Stimulated activated CD4-positive, alpha-beta T cell treated with anti-CD3 and anti-CD28 coated beads, Interleukin-2, amount 100 ng/mL, for 4 hours (primary cell): ENCODE results near the gene MBNL1.
"Not testable (repeated sequence)": the region's sequence is repeated elsewhere in the genome, so short reads cannot be mapped to it uniquely, and the experiment has no call there.

Experiments
- DNase-seq: peaks from one replicate; pipeline ENCODE4 v3.0.0-alpha.2; 2020; ENCODE audit warnings: low read depth

Gene MBNL1

GRCh38 chr3:152319831-152320617 is 51.3 kb downstream of the MBNL1 start:
- no peak for DNase-seq

DNA sequence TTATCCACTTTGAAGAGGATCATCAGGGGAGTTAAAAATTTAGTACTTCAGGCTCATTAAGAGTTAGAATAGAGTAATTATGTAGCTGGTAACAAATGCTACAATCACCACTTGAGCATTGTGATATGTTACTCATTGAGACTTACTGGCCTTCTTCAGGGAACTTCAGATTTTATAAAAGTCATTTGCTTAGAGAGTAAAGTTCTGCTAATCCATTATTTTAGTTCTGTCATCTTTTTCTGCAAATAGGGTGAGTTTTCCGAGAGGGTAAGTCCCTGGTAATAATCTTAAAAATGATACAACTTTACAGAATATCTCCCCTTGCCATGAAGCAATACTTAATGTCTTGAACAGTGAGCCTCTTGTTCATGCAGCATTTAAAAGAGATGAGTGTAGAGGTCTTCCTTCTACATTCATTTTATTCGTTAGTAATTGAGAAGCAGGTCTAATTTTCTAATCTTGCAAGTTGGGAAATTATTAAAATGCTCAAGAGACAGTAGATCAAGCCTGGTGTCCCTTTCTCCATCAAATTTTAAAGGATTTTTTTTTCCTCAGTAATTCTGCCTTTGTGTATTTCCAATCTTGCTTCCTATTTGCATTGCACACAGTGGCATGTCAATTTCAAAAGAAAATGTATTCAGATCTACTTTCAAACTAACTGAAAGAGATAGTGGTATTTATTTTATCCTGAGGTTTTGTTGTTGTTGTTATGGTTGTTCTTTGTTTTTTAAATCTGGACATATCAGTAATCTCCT is 52.6 kb downstream of the MBNL1 start:
- no peak for DNase-seq

GRCh38 chr3:152321955-152322377 is 53.2 kb downstream of the MBNL1 start:
- no peak for DNase-seq

DNA sequence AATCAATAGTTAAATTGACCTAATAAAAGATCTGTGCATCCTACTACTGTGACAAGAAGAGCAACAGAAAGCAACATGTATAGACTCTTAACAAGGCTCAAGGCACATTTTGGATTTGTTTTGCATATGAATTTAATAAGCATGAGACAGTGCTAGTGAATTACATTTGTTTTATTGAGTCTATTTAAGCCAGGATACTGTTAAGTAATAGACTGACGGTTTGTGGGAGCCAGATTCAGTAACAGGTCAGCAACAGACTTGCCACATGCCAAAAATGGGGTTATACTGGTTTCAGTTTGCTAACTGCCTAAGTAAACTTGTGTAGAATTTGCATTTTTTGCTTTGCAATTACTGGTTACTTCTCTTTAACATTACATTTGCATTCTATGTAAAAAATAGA is 54.0 kb downstream of the MBNL1 start:
- DNase-seq: no peak

DNA sequence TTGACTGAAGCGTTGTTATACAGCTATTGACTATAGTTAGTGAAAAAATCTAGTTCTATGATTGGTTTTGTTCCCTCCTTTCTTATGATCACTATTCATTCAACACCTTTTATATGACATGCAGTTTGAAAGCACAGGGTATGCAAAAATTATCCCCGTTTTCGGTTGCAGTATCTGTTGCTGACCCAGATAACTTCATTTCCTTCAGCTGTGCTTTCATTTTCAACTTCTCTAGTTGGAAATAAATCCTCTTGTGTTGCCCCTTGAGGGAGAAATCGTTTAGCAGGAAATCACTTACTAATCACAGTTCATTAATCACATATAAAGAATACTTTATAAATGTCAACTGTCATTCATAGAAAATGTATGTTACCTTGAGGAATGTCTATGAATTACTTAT is 55.1 kb downstream of the MBNL1 start:
- DNase-seq: no peak

- no peak for DNase-seq
Measured at GRCh38 chr3:152325136-152325535, 56.4 kb downstream of the MBNL1 start.

GRCh38 chr3:152327203-152327602 is 58.5 kb downstream of the MBNL1 start:
- DNase-seq: no peak

GRCh38 chr3:152328841-152329240 is 60.1 kb downstream of the MBNL1 start:
- no peak for DNase-seq

DNA sequence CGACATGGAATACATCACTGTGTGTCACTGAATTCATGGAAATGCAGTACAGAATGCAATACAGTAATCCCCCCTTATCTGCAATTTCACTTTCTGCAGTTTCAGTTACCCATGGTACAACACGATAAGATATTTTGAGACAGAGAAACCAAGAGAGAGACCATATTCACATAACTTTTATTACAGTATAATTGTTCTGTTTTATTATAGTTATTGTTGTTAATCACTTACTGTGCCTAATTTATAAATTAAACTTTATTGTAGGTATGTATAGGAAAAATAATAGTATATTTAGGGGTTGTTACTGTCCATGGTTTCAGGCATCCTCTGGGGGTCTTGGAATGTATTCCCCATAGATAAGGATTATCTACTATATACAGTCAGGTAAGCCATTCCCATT is 61.8 kb downstream of the MBNL1 start:
- no peak for DNase-seq

DNA sequence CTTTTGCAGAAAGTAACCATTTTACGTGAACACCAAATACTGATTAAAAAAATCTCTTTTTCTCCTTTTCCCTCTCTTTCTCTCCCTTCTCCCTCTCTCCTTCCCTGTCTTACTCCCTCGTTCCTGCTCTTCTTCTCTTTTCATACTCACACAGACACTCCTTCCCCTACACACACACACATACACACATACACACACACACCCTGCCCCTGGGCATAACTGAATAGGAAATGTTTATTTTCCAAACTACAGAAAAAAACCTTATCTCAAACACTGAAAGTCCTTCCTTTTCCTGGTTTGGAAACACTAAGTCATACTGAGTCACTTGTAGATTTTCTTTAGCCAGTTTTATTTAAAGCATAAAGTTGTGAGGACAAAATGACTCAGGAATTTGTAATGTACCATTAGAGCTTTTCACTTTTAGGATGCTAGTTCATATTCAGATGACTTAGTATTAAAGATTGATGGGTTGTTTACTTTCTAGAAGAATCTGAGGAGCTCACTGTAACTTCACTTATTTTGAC is 62.4 kb downstream of the MBNL1 start:
- DNase-seq: no peak

DNA sequence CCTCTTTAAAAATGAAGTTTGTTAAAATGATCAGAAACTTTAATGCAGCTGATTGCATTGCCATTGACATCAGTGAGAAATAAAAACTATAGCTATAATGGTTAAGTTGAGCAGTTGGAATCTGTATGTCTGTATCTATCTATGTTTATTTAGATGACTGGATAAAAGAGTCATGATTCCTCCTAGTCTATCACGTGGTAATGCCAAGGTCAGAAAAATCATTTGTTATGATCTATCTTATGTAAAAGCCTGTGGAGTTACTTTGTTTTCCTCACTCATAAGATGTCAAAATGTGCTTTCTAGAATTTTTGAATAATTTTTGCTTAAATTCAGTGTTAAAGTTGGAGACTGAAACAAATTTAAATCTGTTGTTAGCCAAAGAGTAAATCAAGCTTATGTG is 63.3 kb downstream of the MBNL1 start:
- no peak for DNase-seq

GRCh38 chr3:152333928-152334327 is 65.2 kb downstream of the MBNL1 start:
- no peak for DNase-seq

GRCh38 chr3:152334761-152335160 is 66.0 kb downstream of the MBNL1 start:
- no peak for DNase-seq

- no peak for DNase-seq
Measured at GRCh38 chr3:152335273-152335672, 66.5 kb downstream of the MBNL1 start.

GRCh38 chr3:152337337-152337736 is 68.6 kb downstream of the MBNL1 start:
- DNase-seq: not testable (repeated sequence)

DNA sequence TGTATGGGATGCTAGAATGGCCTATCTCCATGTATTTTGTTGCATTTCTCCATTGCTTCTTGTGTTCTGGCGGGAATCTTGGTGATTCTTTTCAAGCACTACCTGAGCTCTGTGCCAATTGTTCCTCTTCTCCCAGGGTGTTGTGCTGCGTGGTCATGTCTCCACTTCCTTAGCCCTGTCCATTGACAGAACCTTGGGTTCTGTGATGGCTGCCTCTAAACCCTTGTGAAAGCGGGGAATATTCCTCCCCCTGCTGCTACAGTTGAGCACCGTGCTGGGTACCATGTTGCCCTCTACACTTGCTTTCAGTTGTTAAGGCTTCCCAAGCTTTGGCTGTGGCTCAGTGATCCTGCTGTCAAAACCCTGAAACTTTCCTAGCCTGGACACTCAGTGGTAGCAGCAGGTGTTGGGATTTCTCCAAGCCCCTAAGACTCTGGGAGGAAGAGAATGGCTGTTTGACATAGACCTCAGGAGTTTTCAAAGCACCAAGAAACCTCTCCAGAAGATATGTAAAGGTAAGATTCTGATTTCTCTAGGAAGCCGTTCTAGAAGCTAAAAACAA is 69.5 kb downstream of the MBNL1 start:
- DNase-seq: no peak

- DNase-seq: no peak
Measured at GRCh38 chr3:152339881-152340505, 71.3 kb downstream of the MBNL1 start.

DNA sequence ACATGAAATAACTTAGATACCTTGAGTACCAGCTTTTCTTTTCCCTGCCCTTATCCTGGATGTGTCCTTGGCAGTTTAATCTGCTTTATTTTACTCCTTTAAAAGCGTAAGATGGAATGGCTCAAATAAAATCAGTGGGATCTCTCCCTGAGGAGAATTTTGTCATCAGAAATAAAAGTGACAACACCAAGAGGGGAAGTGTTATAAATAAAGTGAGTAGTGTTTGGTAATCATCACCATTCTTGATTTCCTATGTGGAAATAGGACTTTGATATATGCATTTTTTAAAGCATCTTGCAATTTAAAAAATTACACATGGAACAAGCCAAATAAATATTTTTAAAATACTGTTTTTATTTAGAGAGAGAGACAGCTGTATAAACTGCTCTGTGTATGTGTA is 76.5 kb downstream of the MBNL1 start:
- DNase-seq: no peak

- DNase-seq: no peak
Measured at GRCh38 chr3:152346058-152346457, 77.3 kb downstream of the MBNL1 start.

GRCh38 chr3:152346740-152347139 is 78.0 kb downstream of the MBNL1 start:
- DNase-seq: no peak

DNA sequence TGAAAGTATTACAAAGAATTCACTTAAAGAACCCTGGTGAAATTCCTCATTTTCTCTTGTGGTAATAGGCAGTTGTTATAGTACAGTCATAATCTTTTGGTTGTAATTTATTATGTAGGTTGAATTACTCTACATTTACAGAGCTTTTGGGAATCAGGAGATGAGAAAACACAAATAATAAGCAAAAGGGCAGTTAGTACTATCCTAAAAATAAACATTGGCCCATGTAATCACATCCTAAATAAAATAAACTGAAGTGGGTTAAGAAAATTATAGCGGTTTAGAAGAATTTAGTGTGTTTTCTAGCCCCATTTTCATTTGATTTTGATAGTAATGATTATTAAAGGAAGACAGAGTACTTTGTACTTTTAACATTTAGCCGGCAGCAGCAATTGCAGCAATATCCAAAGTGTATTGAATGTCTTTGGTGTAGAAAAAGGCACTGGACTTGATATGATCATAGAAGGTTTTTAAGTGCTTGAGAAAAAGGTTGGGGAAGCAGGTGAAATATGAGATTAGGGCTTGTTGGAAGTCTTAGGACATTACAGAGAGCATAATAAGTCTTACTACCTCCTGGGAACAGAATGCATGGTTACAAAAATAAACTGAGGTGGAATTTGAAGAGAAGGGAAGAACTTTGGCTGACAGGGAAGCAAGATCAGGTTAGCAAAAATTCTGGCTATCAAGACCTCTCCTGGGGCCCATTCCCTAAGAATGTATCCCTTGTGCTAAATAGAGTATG is 79.9 kb downstream of the MBNL1 start:
- no peak for DNase-seq

- no peak for DNase-seq
Measured at GRCh38 chr3:152349392-152349791, 80.7 kb downstream of the MBNL1 start.
